GM12878 (cell line): ENCODE results near the gene NPIPA5.

Experiments
- CBFB ChIP-seq: IDR thresholded peaks from 2 replicates; pipeline ENCODE4 v1.6.1; 2016; ENCODE audit warnings: antibody characterized with exemption, low read depth
- CEBPB ChIP-seq, 2 experiments: fragments of 150-350 bp in 1 of 2; IDR thresholded peaks; 2 replicates each; pipeline ENCODE4 v1.6.1; 2012 to 2014; ENCODE audit warnings: low read depth in 2 of 2, low read length in 2 of 2, borderline replicate concordance in 1 of 2, inconsistent platforms in 1 of 2
- EZH2 ChIP-seq: IDR thresholded peaks from 2 replicates; pipeline ENCODE4 v1.6.1; 2012; ENCODE audit warnings: low read depth, mild to moderate bottlenecking, control low read depth, inconsistent platforms, low read length, borderline replicate concordance; ENCODE audit not compliant: control insufficient read depth
- MEF2A ChIP-seq: IDR thresholded peaks from 2 replicates; pipeline ENCODE4 v1.6.1; 2011; ENCODE audit warnings: low read depth, mild to moderate bottlenecking, low read length, moderate library complexity; ENCODE audit not compliant: insufficient read depth
- PRDM15 ChIP-seq: fragments of 450-650 bp; formaldehyde crosslinking; IDR thresholded peaks from 2 replicates; pipeline ENCODE4 v1.4.0; 2020; ENCODE audit warnings: mild to moderate bottlenecking, moderate library complexity
- REST ChIP-seq: IDR thresholded peaks from 2 replicates; pipeline ENCODE4 v1.6.1; 2012; ENCODE audit warnings: mild to moderate bottlenecking, low read depth, low read length
- TF ChIP-seq, protein P1 (sequence below): fragments of 450-650 bp; IDR thresholded peaks from 2 replicates; pipeline ENCODE4 v1.6.1; 2018; ENCODE audit warnings: borderline replicate concordance, mild to moderate bottlenecking; ENCODE audit not compliant: partially characterized antibody

DNA sequence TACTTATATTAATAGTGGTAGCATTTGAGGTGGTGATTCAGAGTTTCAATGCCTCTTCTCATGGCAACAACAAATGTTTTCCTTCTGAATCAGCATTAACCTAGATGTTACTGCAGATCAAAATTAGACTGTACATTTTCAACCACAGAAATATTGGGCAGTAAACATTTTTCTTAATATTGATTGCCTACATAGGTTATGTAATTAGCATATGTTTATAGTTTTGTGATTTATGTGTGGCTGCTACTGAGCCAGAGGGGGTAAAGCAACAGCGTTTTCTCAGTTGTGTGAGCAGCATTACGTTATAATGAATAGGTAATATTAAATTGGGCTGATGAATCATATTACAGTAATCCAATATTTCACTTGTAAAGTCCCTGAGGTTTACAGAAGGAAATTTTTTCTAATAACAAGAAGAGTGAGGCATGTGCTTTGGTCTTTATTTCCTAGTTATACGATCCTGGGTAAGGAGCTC is 37.5 kb upstream of the NPIPA5 start:
- TF ChIP-seq EZH2 (no peak), CBFB (no peak), MEF2A (no peak), PRDM15 (CRISPR knock-in tag) (no peak), REST (no peak), CEBPB (IDR thresholded peaks at IDR 0.05; ENCODE audit: borderline replicate concordance in 1 of 2, low read depth in 2 of 2, low read length in 2 of 2) (no peak)
- TF ChIP-seq, protein P1, sequence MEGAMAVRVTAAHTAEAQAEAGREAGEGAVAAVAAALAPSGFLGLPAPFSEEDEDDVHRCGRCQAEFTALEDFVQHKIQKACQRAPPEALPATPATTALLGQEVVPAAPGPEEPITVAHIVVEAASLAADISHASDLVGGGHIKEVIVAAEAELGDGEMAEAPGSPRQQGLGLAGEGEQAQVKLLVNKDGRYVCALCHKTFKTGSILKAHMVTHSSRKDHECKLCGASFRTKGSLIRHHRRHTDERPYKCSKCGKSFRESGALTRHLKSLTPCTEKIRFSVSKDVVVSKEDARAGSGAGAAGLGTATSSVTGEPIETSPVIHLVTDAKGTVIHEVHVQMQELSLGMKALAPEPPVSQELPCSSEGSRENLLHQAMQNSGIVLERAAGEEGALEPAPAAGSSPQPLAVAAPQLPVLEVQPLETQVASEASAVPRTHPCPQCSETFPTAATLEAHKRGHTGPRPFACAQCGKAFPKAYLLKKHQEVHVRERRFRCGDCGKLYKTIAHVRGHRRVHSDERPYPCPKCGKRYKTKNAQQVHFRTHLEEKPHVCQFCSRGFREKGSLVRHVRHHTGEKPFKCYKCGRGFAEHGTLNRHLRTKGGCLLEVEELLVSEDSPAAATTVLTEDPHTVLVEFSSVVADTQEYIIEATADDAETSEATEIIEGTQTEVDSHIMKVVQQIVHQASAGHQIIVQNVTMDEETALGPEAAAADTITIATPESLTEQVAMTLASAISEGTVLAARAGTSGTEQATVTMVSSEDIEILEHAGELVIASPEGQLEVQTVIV, result no peak
